GM12878 (cell line): ENCODE measurements around the gene ETNK1. TPM values are rescaled to one million over a fixed set of nuclear protein-coding genes. Genes with fewer than 3 reads are reported as not detected.

ENCODE experiments used
- ATAC-seq: fragments of 200-7000 bp; cut with Tn5 transposase; 3 replicates; pipeline ENCODE4 v1.9.1; 2020; ENCODE audit warnings: mild to moderate bottlenecking, moderate library complexity
- BruUV-seq: library from RNA; stranded (reverse); fragments of 400-500 nt; replicated peaks from 2 replicates; lab custom pipeline; 2021; lab: Mats Ljungman, UMichigan
- CTCF ChIA-PET: fragments of 300-600 bp; sonication (Branson Sonifier 250); formaldehyde crosslinking; extraction: SDS; loops from one replicate; lab custom pipeline; 2021; ENCODE audit warnings: inconsistent platforms; lab: Yijun Ruan, JAX
- POLR2A ChIA-PET: fragments of 350-600 bp; formaldehyde crosslinking; extraction: SDS; loops from one replicate; lab custom pipeline; 2021; ENCODE audit warnings: inconsistent platforms; lab: Charles Lee
- RAD21 ChIA-PET: fragments of 300-600 bp; sonication (Branson Sonifier 250); formaldehyde crosslinking; loops from one replicate; lab custom pipeline; 2023; ENCODE audit warnings: antibody characterized with exemption; ENCODE audit not compliant: unreplicated experiment; lab: Charles Lee
- SMC1A ChIA-PET: fragments of 300-600 bp; sonication (Branson Sonifier 250); formaldehyde crosslinking; loops from one replicate; lab custom pipeline; 2023; ENCODE audit not compliant: unreplicated experiment, uncharacterized antibody; lab: Charles Lee
- DNase-seq: peaks from one replicate; pipeline ENCODE4 v3.0.0-alpha.2; 2011; ENCODE audit warnings: low read depth, low spot score
- FAIRE-seq: peaks from 3 replicates; lab custom pipeline; 2011; peaks lifted over from hg19 to GRCh38; lab: Jason Lieb, UNC
- H2AFZ ChIP-seq: 2 replicates; pipeline ENCODE4 v1.6.0; 2011; ENCODE audit warnings: low read depth, low read length, control low read depth; ENCODE audit not compliant: control insufficient read depth
- H3K27ac ChIP-seq: 2 replicates; pipeline ENCODE4 v1.5.1; 2011; ENCODE audit warnings: control low read depth; ENCODE audit not compliant: control insufficient read depth, insufficient read depth
- H3K27me3 ChIP-seq, 2 experiments: replicated peaks in 1 of 2; 2 replicates each; pipeline versions ENCODE4 v1.6.0 to v1.6.1; 2011; ENCODE audit warnings: low read length in 1 of 2; ENCODE audit not compliant: control insufficient read depth in 2 of 2, insufficient read depth in 2 of 2
- H3K36me3 ChIP-seq, 2 experiments: 2 replicates each; pipeline ENCODE4 v1.5.1; 2011; ENCODE audit warnings: low read length in 1 of 2; ENCODE audit not compliant: control insufficient read depth in 2 of 2, insufficient read depth in 2 of 2
- H3K4me1 ChIP-seq: 2 replicates; pipeline ENCODE4 v1.6.1; 2011; ENCODE audit warnings: mild to moderate bottlenecking, low read length, moderate library complexity, mixed read lengths; ENCODE audit not compliant: control insufficient read depth, insufficient read depth
- H3K4me2 ChIP-seq: 2 replicates; pipeline ENCODE4 v1.6.0; 2011; ENCODE audit warnings: control low read depth; ENCODE audit not compliant: control insufficient read depth, insufficient read depth
- H3K4me3 ChIP-seq: fragments of 200-600 bp; sonication (generic); 2 replicates; pipeline ENCODE4 v1.5.1; 2016
- H3K79me2 ChIP-seq: 2 replicates; pipeline ENCODE4 v1.6.0; 2011; ENCODE audit warnings: low read length; ENCODE audit not compliant: control insufficient read depth, insufficient read depth
- H3K9ac ChIP-seq: 2 replicates; pipeline ENCODE4 v1.8.0; 2011; ENCODE audit warnings: low read length, control low read depth, mixed read lengths; ENCODE audit not compliant: control insufficient read depth, insufficient read depth
- H3K9me3 ChIP-seq: replicated peaks from 3 replicates; pipeline ENCODE4 v1.5.1; 2011; ENCODE audit warnings: mild to moderate bottlenecking, low read length; ENCODE audit not compliant: control insufficient read depth, insufficient read depth
- H4K20me1 ChIP-seq: 2 replicates; pipeline ENCODE4 v1.6.0; 2011; ENCODE audit not compliant: control insufficient read depth, insufficient read depth
- KAT2A ChIP-seq: conservative IDR thresholded peaks from 2 replicates; pipeline ENCODE4 v1.6.1; 2011; ENCODE audit warnings: low read depth, low read length; ENCODE audit not compliant: control insufficient read depth
- MXI1 ChIP-seq: fragments of 150-350 bp; IDR thresholded peaks from 2 replicates; pipeline ENCODE4 v1.6.1; 2011; ENCODE audit warnings: low read depth, mild to moderate bottlenecking, inconsistent platforms, low read length, improper control_type of control experiment
- RAD21 ChIP-seq: IDR thresholded peaks from 2 replicates; pipeline ENCODE4 v1.6.1; 2011; ENCODE audit warnings: mild to moderate bottlenecking, low read depth, low read length, moderate library complexity; ENCODE audit not compliant: insufficient read depth
- SMC3 ChIP-seq: IDR thresholded peaks from 2 replicates; pipeline ENCODE4 v1.6.1; 2011; ENCODE audit warnings: low read length, improper control_type of control experiment, borderline replicate concordance
- ZNF384 ChIP-seq: IDR thresholded peaks from 2 replicates; pipeline ENCODE4 v1.6.1; 2012; ENCODE audit warnings: low read depth, mild to moderate bottlenecking, low read length, improper control_type of control experiment, borderline replicate concordance
- WGBS: methylation state at CpG from one replicate; pipeline ENCODE4 v1.1.6; 2016; ENCODE audit warnings: low lambda C conversion rate; ENCODE audit not compliant: insufficient replicate concordance, insufficient coverage; ENCODE audit errors: missing lambda C conversion rate; 5-methylcytosine and 5-hydroxymethylcytosine counted together
- in situ Hi-C: fragments of 300-500 bp; cut with MboI; formaldehyde crosslinking; loops from 9 replicates; pipeline ENCODE4 v1.14.3; 2018; ENCODE audit warnings: mixed read lengths
- intact Hi-C: fragments of 100-400 bp; cut with micrococcal nuclease; formaldehyde crosslinking; loops from one replicate; pipeline ENCODE4 v1.14.2; 2022; ENCODE audit not compliant: unreplicated experiment
- polyA plus RNA-seq, 11 experiments: library from polyadenylated mRNA; depleted of rRNA in 4 of 11; unstranded in 6 of 11; stranded (reverse) in 5 of 11; fragments of >200 nt; fragmentation: Nextera tagmentation in 4 of 11; fragmentation: Illumina TruSeq in 1 of 11; extraction: Ambion mirVana in 4 of 11; extraction: Trizol in 1 of 11; gene quantifications; 1 replicate in 1 of 11; 2 replicates in 10 of 11; pipeline versions ENCODE4 v1.2.1 to v1.2.3, GENCODE V29; 2011 to 2016; ENCODE audit warnings: inconsistent platforms in 2 of 11, missing spikeins in 2 of 11, low read depth in 1 of 11
- total RNA-seq, 4 experiments: library from RNA; depleted of rRNA in 3 of 4; stranded (reverse); fragments of >200 nt in 3 of 4; fragmentation: Illumina TruSeq in 1 of 4; extraction: Trizol in 1 of 4; gene quantifications; 2 replicates each; pipeline versions ENCODE4 v1.2.1 to v1.2.3, GENCODE V29; 2013 to 2021
- TF ChIP-seq, protein P1 (sequence below), 3 experiments: IDR thresholded peaks in 2 of 3; conservative IDR thresholded peaks in 1 of 3; 2 replicates each; pipeline ENCODE4 v1.5.1; 2011; ENCODE audit warnings: low read depth in 3 of 3, low read length in 3 of 3, mild to moderate bottlenecking in 3 of 3, control low read depth in 2 of 3, moderate library complexity in 2 of 3, inconsistent platforms in 1 of 3, mixed read lengths in 1 of 3; ENCODE audit not compliant: control insufficient read depth in 2 of 3, insufficient read depth in 1 of 3; ENCODE audit errors: extremely low read depth in 1 of 3

The ETNK1 gene
- total and polyA plus RNA-seq, 10 of the 15 experiments (the other 5 are each of a cell fraction or from before 2014, with no cell fraction given): 12.3 to 69.4 (median 34.2) TPM

DNA sequence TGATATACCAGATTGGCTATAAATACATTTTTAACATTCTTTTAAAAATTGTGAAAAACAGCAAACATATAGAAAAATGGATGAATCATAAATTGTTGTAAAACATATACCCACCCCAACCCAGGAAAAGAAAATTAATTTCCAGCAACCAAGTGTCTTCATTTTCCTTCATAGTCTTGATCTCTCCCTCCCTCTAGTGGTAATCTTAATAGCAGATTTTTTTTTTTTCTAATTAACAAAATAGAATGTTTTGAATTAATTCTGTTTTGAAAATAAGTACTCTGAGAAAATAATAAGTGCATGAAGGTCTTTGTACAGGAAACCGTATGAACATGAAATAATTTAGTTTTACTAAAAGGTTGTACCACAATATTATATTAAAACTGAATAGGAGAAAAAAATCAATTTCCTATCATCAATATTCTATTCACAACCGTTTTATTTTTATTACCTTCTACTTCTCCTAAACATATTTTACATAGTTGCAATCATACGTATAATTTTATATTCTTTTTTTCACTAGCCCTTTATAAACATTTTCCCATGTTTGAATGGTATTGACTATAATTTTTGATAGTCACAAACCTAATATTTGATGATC lies 7.0 kb downstream of the ETNK1 start:
- FAIRE-seq (no peak), DNase-seq (no peak), ATAC-seq (peak; percentile 18; the same call in 2 of the 3 replicates)
- TF ChIP-seq SMC3 (peak; percentile 24; the same call in 1 of the 2 replicates), KAT2A (no peak), RAD21 (peak; percentile 52), ZNF384 (peak; percentile 83), MXI1 (no peak)
- TF ChIP-seq, protein P1, sequence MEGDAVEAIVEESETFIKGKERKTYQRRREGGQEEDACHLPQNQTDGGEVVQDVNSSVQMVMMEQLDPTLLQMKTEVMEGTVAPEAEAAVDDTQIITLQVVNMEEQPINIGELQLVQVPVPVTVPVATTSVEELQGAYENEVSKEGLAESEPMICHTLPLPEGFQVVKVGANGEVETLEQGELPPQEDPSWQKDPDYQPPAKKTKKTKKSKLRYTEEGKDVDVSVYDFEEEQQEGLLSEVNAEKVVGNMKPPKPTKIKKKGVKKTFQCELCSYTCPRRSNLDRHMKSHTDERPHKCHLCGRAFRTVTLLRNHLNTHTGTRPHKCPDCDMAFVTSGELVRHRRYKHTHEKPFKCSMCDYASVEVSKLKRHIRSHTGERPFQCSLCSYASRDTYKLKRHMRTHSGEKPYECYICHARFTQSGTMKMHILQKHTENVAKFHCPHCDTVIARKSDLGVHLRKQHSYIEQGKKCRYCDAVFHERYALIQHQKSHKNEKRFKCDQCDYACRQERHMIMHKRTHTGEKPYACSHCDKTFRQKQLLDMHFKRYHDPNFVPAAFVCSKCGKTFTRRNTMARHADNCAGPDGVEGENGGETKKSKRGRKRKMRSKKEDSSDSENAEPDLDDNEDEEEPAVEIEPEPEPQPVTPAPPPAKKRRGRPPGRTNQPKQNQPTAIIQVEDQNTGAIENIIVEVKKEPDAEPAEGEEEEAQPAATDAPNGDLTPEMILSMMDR (IDR thresholded peaks at IDR 0.05 in 2 of 3, conservative IDR thresholded peaks at IDR 0.05 in 1 of 3; ENCODE audit: control insufficient read depth in 2 of 3, extremely low read depth in 1 of 3, insufficient read depth in 1 of 3, low read depth in 3 of 3, low read length in 3 of 3): peak; percentile 38 to 52 (median 51); a peak in 5 of 6 replicates
- RAD21 ChIA-PET: interaction anchor here (1.0 to 1.1 kb wide), 2 partner anchors 103 to 117 kb away, joined by 3 to 4 read pairs; no protein-coding TSS in a partner anchor
- Histone ChIP-seq H3K36me3 (peaks cover 0 to 12% of the 10 kb centered on the region in 2 experiments; a peak in 1 of 4 replicates), H3K27me3 (no peaks in the 10 kb centered on the region), H4K20me1 (0 out of 2 replicates have a peak, but pooled peaks cover 2% of the 10 kb centered on the region), H3K9me3 (no peaks in the 10 kb centered on the region), H3K4me3 (no peak overlapping the region), H3K79me2 (peaks cover 90% of the 10 kb centered on the region), H3K9ac (no peak overlapping the region), H3K4me1 (no peaks in the 10 kb centered on the region), H3K4me2 (no peak overlapping the region), H2AFZ (no peak overlapping the region), H3K27ac (no peak overlapping the region)
- intact Hi-C loops: loop anchor here (1.0 to 5.0 kb wide), 3 partner anchors 89 to 155 kb away; no protein-coding TSS in a partner anchor
- CTCF ChIA-PET: interaction anchor here (1.2 kb wide), 2 partner anchors 173 to 174 kb away, joined by 4 to 5 read pairs; no protein-coding TSS in a partner anchor
- WGBS: 81% methylated on average over 3 of the region's 3 CpGs
- in situ Hi-C loops: no loop called here
- SMC1A ChIA-PET: no interaction called here
- no TSS peak for BruUV-seq
- POLR2A ChIA-PET: no interaction called here
